GM12864 (cell line): ENCODE data around the gene DPYD.

Experiments
- DNase-seq: peaks from one replicate; pipeline ENCODE4 v3.0.0-alpha.2; 2011; ENCODE audit warnings: low read depth
- H3K4me3 ChIP-seq: 2 replicates; pipeline ENCODE4 v1.5.1; 2011; ENCODE audit warnings: mild to moderate bottlenecking, low read depth, low read length, control low read depth
- TF ChIP-seq, protein P1 (sequence below): IDR thresholded peaks from 2 replicates; pipeline ENCODE4 v1.5.1; 2011; ENCODE audit warnings: low read depth, mild to moderate bottlenecking, moderate library complexity, low read length, control low read depth, inconsistent platforms; ENCODE audit errors: missing control alignments

The DPYD gene

DNA sequence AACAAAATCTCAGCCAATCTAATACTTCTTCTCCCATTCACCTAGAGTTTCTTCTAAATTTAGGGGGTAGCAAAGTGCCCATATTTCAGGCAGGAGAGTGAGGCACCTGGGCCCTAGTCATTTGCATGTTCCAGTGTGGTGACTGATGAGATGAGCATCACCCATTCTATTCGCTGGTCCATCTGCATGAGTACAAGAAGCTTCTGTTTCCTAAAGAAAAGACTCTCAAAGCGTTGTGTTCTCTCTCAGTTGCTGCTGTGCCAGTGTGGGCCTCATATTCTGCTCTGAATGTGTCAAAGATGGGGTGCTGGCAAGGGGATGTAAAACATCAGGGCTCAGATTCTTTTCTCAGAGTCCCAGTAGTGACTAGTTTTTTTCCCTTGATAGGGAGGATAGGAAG is 16.1 kb upstream of the DPYD start:
- H3K4me3 ChIP-seq, result no peak overlapping the region
- no peak for DNase-seq
- TF ChIP-seq, protein P1, sequence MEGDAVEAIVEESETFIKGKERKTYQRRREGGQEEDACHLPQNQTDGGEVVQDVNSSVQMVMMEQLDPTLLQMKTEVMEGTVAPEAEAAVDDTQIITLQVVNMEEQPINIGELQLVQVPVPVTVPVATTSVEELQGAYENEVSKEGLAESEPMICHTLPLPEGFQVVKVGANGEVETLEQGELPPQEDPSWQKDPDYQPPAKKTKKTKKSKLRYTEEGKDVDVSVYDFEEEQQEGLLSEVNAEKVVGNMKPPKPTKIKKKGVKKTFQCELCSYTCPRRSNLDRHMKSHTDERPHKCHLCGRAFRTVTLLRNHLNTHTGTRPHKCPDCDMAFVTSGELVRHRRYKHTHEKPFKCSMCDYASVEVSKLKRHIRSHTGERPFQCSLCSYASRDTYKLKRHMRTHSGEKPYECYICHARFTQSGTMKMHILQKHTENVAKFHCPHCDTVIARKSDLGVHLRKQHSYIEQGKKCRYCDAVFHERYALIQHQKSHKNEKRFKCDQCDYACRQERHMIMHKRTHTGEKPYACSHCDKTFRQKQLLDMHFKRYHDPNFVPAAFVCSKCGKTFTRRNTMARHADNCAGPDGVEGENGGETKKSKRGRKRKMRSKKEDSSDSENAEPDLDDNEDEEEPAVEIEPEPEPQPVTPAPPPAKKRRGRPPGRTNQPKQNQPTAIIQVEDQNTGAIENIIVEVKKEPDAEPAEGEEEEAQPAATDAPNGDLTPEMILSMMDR, result no peak

DNA sequence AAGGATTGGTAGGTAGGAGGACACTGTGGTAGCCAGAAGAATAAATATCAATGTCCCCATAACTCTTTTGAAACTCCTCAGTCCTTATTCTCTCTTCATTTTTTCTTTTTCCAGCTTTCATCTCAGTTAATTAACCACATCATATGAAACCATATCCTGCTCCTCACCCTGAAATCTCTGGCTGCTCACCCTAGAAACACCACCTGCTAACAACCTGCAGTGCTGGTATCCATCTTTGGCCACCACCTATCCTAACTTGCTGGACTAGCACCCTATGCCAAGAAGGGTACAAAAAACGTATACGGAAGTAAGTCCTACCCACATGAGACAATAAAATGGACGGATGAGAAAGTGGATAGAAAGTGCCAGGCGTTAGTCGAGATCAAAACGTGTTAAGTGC is 13.7 kb upstream of the DPYD start:
- DNase-seq, result no peak
- TF ChIP-seq, protein P1, result no peak

DNA sequence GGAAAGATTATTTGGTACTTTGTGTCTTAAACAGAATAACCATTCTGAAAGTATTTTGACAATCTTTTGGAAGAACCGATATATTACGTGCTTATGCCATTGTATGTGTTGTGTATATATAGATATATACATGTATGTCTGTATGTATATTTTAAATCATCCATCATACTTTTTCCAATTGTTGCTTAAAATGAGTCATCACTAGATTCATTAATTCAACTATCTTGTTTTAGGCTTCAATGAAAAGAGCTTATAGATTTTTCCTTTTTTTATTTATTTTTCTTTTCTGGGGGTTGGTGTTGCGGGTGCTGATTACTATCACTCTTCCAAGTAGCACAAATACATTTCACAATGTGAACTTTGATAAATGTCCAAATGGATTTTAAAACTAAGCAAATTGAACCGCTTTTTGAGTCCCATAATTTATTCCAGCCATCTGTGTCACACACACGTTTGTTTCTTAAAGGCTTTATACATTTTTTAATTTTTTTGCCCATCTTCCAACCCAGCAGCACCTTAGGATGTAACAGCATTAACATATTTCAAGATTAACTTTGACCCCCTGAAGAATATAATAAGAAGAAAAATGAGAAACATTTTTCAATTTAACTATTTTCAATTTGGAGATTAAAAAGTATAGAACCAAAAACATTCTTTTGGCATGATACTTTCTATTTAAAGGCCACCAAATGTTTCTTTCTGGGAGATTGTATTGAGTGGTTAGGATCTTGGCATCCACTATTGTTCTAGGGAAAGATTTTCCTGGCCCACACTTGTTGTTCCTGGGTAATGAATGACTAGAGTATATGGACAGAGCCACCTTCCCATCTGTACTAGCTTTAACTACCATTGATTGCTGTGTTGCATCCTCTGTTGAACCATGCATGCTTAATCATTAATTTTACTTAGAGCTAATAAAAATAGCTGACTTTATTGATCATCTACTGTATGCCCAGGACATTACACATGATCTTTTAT is 9.3 kb upstream of the DPYD start:
- H3K4me3 ChIP-seq, result no peak overlapping the region
- DNase-seq, result no peak
- TF ChIP-seq, protein P1, result no peak

More for the DNA sequence above, 13.7 kb upstream of the DPYD start:
- H3K4me3 ChIP-seq, result no peak overlapping the region

DNA sequence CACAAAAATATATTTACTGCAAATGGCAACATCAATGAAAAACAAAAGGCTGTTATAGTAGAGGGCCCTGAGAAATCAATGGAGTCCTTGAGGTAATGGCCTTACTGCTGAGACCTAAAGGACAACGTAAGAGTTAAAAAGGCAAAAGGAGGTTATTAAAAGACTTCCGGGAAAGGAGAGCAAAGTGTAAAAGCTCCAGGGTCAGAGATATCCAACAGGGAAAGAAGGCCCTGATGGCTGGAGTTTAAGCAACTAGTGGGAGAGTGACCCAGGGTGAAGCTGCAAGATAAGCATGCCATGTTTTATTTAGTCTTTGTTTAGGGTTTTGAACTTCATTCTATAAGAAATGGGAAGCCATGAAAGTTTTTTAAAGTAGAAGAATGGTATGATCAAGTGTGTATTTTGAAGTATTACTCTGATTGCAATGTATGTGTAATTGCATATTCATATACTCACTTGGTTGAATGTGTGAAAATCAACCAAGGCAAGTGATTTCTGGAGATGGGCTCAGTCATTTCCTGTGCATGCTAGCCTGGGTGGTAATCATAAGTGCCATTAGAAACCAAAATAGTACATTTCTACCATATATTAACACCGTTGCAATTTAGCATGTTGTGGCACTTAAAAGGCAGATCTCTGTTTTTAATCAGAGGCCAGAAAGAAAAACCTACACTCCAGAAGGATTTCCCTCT is 5.3 kb upstream of the DPYD start:
- TF ChIP-seq, protein P1, result no peak
- H3K4me3 ChIP-seq, result no peak overlapping the region
- DNase-seq, result no peak

DNA sequence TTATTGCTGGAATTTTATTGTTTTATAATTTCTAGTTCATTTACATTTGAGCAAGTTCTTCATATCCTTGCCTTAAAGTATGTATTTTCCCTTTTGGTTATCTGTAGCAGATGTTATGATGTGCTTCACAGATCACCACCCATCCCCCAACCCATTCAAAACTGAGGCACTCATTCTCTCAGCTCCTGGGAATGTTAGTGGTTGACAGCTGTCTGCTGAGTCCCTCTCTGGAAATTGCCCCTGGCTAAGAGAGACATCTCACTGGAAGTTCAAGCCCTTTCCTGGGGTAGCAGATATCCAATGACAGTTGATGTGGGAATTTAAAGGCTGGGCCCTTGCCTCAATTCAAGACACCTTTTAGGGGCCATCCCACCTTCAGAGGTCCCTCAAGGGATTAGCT is 4.3 kb upstream of the DPYD start:
- no peak for DNase-seq
- no peak overlapping the region for H3K4me3 ChIP-seq
- TF ChIP-seq, protein P1, result no peak

DNA sequence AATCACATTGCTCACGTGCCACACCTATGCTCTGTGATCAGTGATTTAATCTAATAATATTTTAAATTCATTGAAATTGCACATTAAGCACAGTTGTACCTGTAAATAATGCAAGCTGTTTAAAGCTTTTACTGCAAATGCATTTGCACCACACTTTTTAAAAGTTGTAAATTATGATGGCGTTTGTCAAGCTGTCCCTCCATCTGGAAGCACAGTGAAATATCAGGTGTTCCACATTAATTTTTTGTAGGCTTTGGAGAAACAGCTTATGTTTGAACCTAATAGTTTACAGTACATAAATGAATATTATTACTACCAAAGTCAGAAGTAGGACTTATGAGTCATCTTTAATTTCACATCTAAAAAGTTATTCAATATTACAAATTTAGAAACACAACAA is 3.0 kb upstream of the DPYD start:
- H3K4me3 ChIP-seq, result no peak overlapping the region
- no peak for DNase-seq
- TF ChIP-seq, protein P1, result no peak
